Keratinocyte (primary cell): ENCODE measurements around the gene RPEL1. TPM values are rescaled to one million over a fixed set of nuclear protein-coding genes. Genes with fewer than 3 reads are reported as not detected.

Experiments used
- DNase-seq: peaks from one replicate; pipeline ENCODE4 v3.0.0-alpha.2; 2011; ENCODE audit warnings: low read depth, missing footprints, low spot score
- FAIRE-seq: peaks from 2 replicates; lab custom pipeline; 2011; peaks lifted over from hg19 to GRCh38; lab: Jason Lieb, UNC
- H2AFZ ChIP-seq: 2 replicates; pipeline ENCODE4 v1.6.0; 2012; ENCODE audit warnings: low read length, control low read depth, inconsistent platforms; ENCODE audit not compliant: control insufficient read depth
- H3K27ac ChIP-seq: 2 replicates; pipeline ENCODE4 v1.5.1; 2011; ENCODE audit warnings: low read length; ENCODE audit not compliant: control insufficient read depth, insufficient read depth
- H3K27me3 ChIP-seq: 3 replicates; pipeline ENCODE4 v1.6.0; 2011; ENCODE audit warnings: low read length; ENCODE audit not compliant: control insufficient read depth, insufficient read depth; ENCODE audit errors: extremely low read depth
- H3K36me3 ChIP-seq, 2 experiments: 2 replicates in 1 of 2; 3 replicates in 1 of 2; pipeline ENCODE4 v1.5.1; 2011; ENCODE audit warnings: low read length in 2 of 2, mild to moderate bottlenecking in 1 of 2; ENCODE audit not compliant: control insufficient read depth in 2 of 2, insufficient read depth in 2 of 2; ENCODE audit errors: extremely low read depth in 1 of 2
- H3K4me1 ChIP-seq: 3 replicates; pipeline ENCODE4 v1.5.1; 2011; ENCODE audit warnings: low read length; ENCODE audit not compliant: control insufficient read depth, insufficient read depth; ENCODE audit errors: extremely low read depth
- H3K4me2 ChIP-seq: 3 replicates; pipeline ENCODE4 v1.6.0; 2011; ENCODE audit warnings: low read depth, low read length; ENCODE audit not compliant: control insufficient read depth, insufficient read depth; ENCODE audit errors: extremely low read depth
- H3K4me3 ChIP-seq, 3 experiments: fragments of 200-600 bp in 1 of 3; sonication (generic) in 1 of 3; 2 replicates in 2 of 3; 3 replicates in 1 of 3; pipeline ENCODE4 v1.5.1; 2011 to 2016; ENCODE audit warnings: low read length in 3 of 3, mild to moderate bottlenecking in 3 of 3, control low read depth in 2 of 3, inconsistent platforms in 1 of 3, low read depth in 1 of 3, mixed read lengths in 1 of 3, mixed run types in 1 of 3, moderate library complexity in 1 of 3; ENCODE audit not compliant: control insufficient read depth in 2 of 3, insufficient read depth in 2 of 3; ENCODE audit errors: extremely low read depth in 1 of 3
- H3K79me2 ChIP-seq: 2 replicates; pipeline ENCODE4 v1.6.0; 2012; ENCODE audit warnings: low read length; ENCODE audit not compliant: control insufficient read depth, insufficient read depth
- H3K9ac ChIP-seq: 3 replicates; pipeline ENCODE4 v1.6.0; 2011; ENCODE audit warnings: low read length; ENCODE audit not compliant: control insufficient read depth, insufficient read depth; ENCODE audit errors: extremely low read depth
- H3K9me1 ChIP-seq: 3 replicates; pipeline ENCODE4 v1.6.0; 2011; ENCODE audit warnings: low read length; ENCODE audit not compliant: control insufficient read depth, insufficient read depth; ENCODE audit errors: extremely low read depth
- H3K9me3 ChIP-seq: 2 replicates; pipeline ENCODE4 v1.5.1; 2012; ENCODE audit warnings: low read depth, low read length; ENCODE audit not compliant: control insufficient read depth
- H4K20me1 ChIP-seq: 3 replicates; pipeline ENCODE4 v1.6.0; 2011; ENCODE audit warnings: low read length; ENCODE audit not compliant: control insufficient read depth, insufficient read depth; ENCODE audit errors: extremely low read depth
- EZH2 ChIP-seq: IDR thresholded peaks from one replicate; pipeline ENCODE4 v1.6.1; 2012; ENCODE audit warnings: inconsistent platforms, mild to moderate bottlenecking, low read length, moderate library complexity
- dilution Hi-C: fragments of 300-500 bp; cut with MboI; formaldehyde crosslinking; loops from one replicate; pipeline ENCODE4 v1.7.0; 2020; ENCODE audit warnings: low sequenced_read_pairs; ENCODE audit not compliant: extremely low pct_ligation_motif_present
- polyA plus RNA-seq, 5 experiments: library from polyadenylated mRNA; depleted of rRNA in 3 of 5; stranded (reverse) in 3 of 5; stranded (forward) in 1 of 5; unstranded in 1 of 5; fragments of >200 nt; gene quantifications; 1 replicate in 1 of 5; 2 replicates in 3 of 5; 3 replicates in 1 of 5; pipeline versions ENCODE4 v1.2.1 to v1.2.3, GENCODE V29; 2011 to 2012; ENCODE audit warnings: missing spikeins in 2 of 5, low read depth in 1 of 5, low replicate concordance in 1 of 5
- TF ChIP-seq, protein P1 (sequence below), 3 experiments: IDR thresholded peaks in 1 of 3; conservative IDR thresholded peaks in 1 of 3; optimal IDR thresholded peaks in 1 of 3; 2 replicates in 2 of 3; 3 replicates in 1 of 3; pipeline versions ENCODE3 to v1.5.1; 2011; ENCODE audit warnings: low read length in 3 of 3, mild to moderate bottlenecking in 3 of 3, moderate library complexity in 2 of 3, control low read depth in 1 of 3, inconsistent platforms in 1 of 3; ENCODE audit not compliant: insufficient read depth in 2 of 3; ENCODE audit errors: extremely low read depth in 1 of 3

The RPEL1 gene
- polyA plus RNA-seq, 1 donor (not counting 4 experiments of a cell fraction or from before 2014, with no cell fraction given) = 0.04 TPM

DNA sequence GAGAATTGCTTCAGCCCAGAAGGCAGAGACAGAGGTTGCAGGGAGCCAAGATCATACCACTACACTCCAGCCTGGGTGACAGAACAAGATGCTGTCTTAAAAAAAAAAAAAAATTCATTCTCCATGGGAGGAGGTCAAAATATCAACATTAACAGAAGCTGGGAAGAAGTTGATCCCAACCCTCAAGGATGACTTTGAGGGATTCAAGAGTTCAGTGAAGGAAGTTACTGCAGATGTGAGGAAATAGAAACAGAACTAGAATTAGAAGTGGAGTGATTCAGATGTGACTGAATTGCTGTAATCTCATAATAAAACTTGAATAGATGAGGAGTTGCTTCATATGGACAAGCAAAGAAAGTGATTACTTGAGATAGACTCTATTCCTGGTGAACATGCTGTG lies 19.7 kb upstream of the RPEL1 start:
- Histone ChIP-seq H3K27ac (no peak overlapping the region), H3K9me3 (peaks cover 6% of the 10 kb centered on the region), H3K9ac (no peak overlapping the region), H3K4me3 (no peak overlapping the region), H3K79me2 (no peaks in the 10 kb centered on the region), H3K36me3 (no peaks in the 10 kb centered on the region), H3K9me1 (no peaks in the 10 kb centered on the region), H3K27me3 (no peaks in the 10 kb centered on the region), H3K4me2 (no peak overlapping the region), H4K20me1 (no peaks in the 10 kb centered on the region), H2AFZ (no peak overlapping the region), H3K4me1 (peaks cover 16% of the 10 kb centered on the region)
- TF ChIP-seq, protein P1, sequence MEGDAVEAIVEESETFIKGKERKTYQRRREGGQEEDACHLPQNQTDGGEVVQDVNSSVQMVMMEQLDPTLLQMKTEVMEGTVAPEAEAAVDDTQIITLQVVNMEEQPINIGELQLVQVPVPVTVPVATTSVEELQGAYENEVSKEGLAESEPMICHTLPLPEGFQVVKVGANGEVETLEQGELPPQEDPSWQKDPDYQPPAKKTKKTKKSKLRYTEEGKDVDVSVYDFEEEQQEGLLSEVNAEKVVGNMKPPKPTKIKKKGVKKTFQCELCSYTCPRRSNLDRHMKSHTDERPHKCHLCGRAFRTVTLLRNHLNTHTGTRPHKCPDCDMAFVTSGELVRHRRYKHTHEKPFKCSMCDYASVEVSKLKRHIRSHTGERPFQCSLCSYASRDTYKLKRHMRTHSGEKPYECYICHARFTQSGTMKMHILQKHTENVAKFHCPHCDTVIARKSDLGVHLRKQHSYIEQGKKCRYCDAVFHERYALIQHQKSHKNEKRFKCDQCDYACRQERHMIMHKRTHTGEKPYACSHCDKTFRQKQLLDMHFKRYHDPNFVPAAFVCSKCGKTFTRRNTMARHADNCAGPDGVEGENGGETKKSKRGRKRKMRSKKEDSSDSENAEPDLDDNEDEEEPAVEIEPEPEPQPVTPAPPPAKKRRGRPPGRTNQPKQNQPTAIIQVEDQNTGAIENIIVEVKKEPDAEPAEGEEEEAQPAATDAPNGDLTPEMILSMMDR (optimal IDR thresholded peaks at IDR 0.05 in 1 of 3, IDR thresholded peaks at IDR 0.05 in 1 of 3, conservative IDR thresholded peaks at IDR 0.05 in 1 of 3; ENCODE audit: extremely low read depth in 1 of 3, insufficient read depth in 2 of 3, low read length in 3 of 3) = no peak
- TF ChIP-seq EZH2 = no peak
- FAIRE-seq (no peak), DNase-seq (no peak)
- dilution Hi-C loops = no loop called here

- no peak for FAIRE-seq
- no peaks in the 10 kb centered on the region for H3K9me1 ChIP-seq
- H3K4me1 ChIP-seq = peaks cover 30% of the 10 kb centered on the region
Measured at GRCh38 chr10:103227416-103227815, 18.3 kb upstream of the RPEL1 start.

More at GRCh38 chr10:103227416-103227815, 18.3 kb upstream of the RPEL1 start:
- dilution Hi-C loops = no loop called here
- Histone ChIP-seq H3K9me3 (peaks cover 6% of the 10 kb centered on the region), H3K27me3 (no peaks in the 10 kb centered on the region), H3K4me2 (no peak overlapping the region), H4K20me1 (no peaks in the 10 kb centered on the region), H3K27ac (no peak overlapping the region), H3K36me3 (no peaks in the 10 kb centered on the region), H3K9ac (no peak overlapping the region), H2AFZ (no peak overlapping the region), H3K4me3 (no peak overlapping the region), H3K79me2 (no peaks in the 10 kb centered on the region)
- no peak for DNase-seq
- TF ChIP-seq, protein P1 (optimal IDR thresholded peaks at IDR 0.05 in 1 of 3, IDR thresholded peaks at IDR 0.05 in 1 of 3, conservative IDR thresholded peaks at IDR 0.05 in 1 of 3; ENCODE audit: extremely low read depth in 1 of 3, insufficient read depth in 2 of 3, low read length in 3 of 3) = no peak
- TF ChIP-seq EZH2 = no peak
